Osteoblast (primary cell): Measurements from ENCODE around the gene ADARB1. TPM values are rescaled to one million over a fixed set of nuclear protein-coding genes. Genes with fewer than 3 reads are reported as not detected.

Experiments
- DNase-seq: peaks from one replicate; pipeline ENCODE4 v3.0.0; 2011; ENCODE audit warnings: low spot score, mixed read lengths; ENCODE audit not compliant: insufficient read length; ENCODE audit errors: missing footprints
- H2AFZ ChIP-seq: 2 replicates; pipeline ENCODE4 v1.6.0; 2011; ENCODE audit warnings: mild to moderate bottlenecking, low read length
- H3K27ac ChIP-seq: 2 replicates; pipeline ENCODE4 v1.5.1; 2011; ENCODE audit warnings: mild to moderate bottlenecking, low read depth, low read length, moderate library complexity
- H3K27me3 ChIP-seq: 2 replicates; pipeline ENCODE4 v1.6.0; 2012; ENCODE audit warnings: mild to moderate bottlenecking, control low read depth, inconsistent platforms, low read length, moderate library complexity; ENCODE audit not compliant: insufficient read depth
- H3K36me3 ChIP-seq: 2 replicates; pipeline ENCODE4 v1.5.1; 2011; ENCODE audit warnings: mild to moderate bottlenecking, low read length, control low read depth, moderate library complexity; ENCODE audit not compliant: insufficient read depth
- H3K4me1 ChIP-seq: 2 replicates; pipeline ENCODE4 v1.5.1; 2011; ENCODE audit warnings: mild to moderate bottlenecking, low read length, control low read depth, moderate library complexity; ENCODE audit not compliant: insufficient read depth
- H3K4me2 ChIP-seq: 2 replicates; pipeline ENCODE4 v1.6.0; 2011; ENCODE audit warnings: mild to moderate bottlenecking, low read length; ENCODE audit not compliant: insufficient read depth
- H3K4me3 ChIP-seq: fragments of 200-600 bp; sonication (generic); 3 replicates; pipeline ENCODE4 v1.5.1; 2012; ENCODE audit warnings: mild to moderate bottlenecking, low read length, inconsistent platforms; ENCODE audit not compliant: insufficient read depth
- H3K79me2 ChIP-seq: 2 replicates; pipeline ENCODE4 v1.6.0; 2012; ENCODE audit warnings: mild to moderate bottlenecking, low read length, control low read depth, inconsistent platforms; ENCODE audit not compliant: insufficient read depth
- H3K9me3 ChIP-seq: 2 replicates; pipeline ENCODE4 v1.5.1; 2011; ENCODE audit warnings: low read depth, low read length, control low read depth
- H4K20me1 ChIP-seq: 2 replicates; pipeline ENCODE4 v1.6.0; 2012; ENCODE audit warnings: mild to moderate bottlenecking, low read length, control low read depth; ENCODE audit not compliant: insufficient read depth
- CTCF ChIP-seq: IDR thresholded peaks from 2 replicates; pipeline ENCODE4 v1.5.1; 2011; ENCODE audit warnings: mild to moderate bottlenecking, low read depth, low read length, moderate library complexity; ENCODE audit errors: extremely low read depth
- total RNA-seq: library from RNA; depleted of rRNA; stranded (reverse); fragments of >200 nt; gene quantifications from 2 replicates; pipeline ENCODE4 v1.2.3, GENCODE V29; 2012

The ADARB1 gene
- total RNA-seq, 1 donor, result 19.5 TPM

- Histone ChIP-seq H3K27me3 (no peaks in the 10 kb centered on the region), H4K20me1 (no peaks in the 10 kb centered on the region), H3K4me1 (no peaks in the 10 kb centered on the region), H3K4me2 (no peak overlapping the region), H2AFZ (no peak overlapping the region), H3K27ac (no peak overlapping the region), H3K36me3 (peaks cover 15% of the 10 kb centered on the region), H3K9me3 (no peaks in the 10 kb centered on the region), H3K4me3 (no peak overlapping the region), H3K79me2 (no peaks in the 10 kb centered on the region)
- peak; percentile 45 for DNase-seq
- no peak for TF ChIP-seq CTCF
Measured at GRCh38 chr21:45178070-45178608, 103.8 kb downstream of the ADARB1 start.

- no peaks in the 10 kb centered on the region for H3K79me2 ChIP-seq
- no peaks in the 10 kb centered on the region for H4K20me1 ChIP-seq
- no peak overlapping the region for H3K27ac ChIP-seq
- no peaks in the 10 kb centered on the region for H3K4me1 ChIP-seq
- TF ChIP-seq CTCF, result no peak
- peaks cover 15% of the 10 kb centered on the region for H3K36me3 ChIP-seq
- H2AFZ ChIP-seq, result no peak overlapping the region
- no peaks in the 10 kb centered on the region for H3K9me3 ChIP-seq
- no peak overlapping the region for H3K4me2 ChIP-seq
- DNase-seq, result peak; percentile 10
- H3K4me3 ChIP-seq, result no peak overlapping the region
- no peaks in the 10 kb centered on the region for H3K27me3 ChIP-seq
Measured at GRCh38 chr21:45178971-45179370, 104.6 kb downstream of the ADARB1 start.

- Histone ChIP-seq H3K27me3 (no peaks in the 10 kb centered on the region), H3K4me2 (no peak overlapping the region), H3K9me3 (no peaks in the 10 kb centered on the region), H3K36me3 (peaks cover 15% of the 10 kb centered on the region), H3K79me2 (no peaks in the 10 kb centered on the region), H3K4me3 (no peak overlapping the region), H4K20me1 (no peaks in the 10 kb centered on the region), H3K27ac (no peak overlapping the region), H3K4me1 (no peaks in the 10 kb centered on the region), H2AFZ (no peak overlapping the region)
- no peak for TF ChIP-seq CTCF
- no peak for DNase-seq
Measured at GRCh38 chr21:45179568-45180245, 105.3 kb downstream of the ADARB1 start.

GRCh38 chr21:45180246-45180599 is 105.8 kb downstream of the ADARB1 start:
- peak; percentile 54 for DNase-seq
- no peaks in the 10 kb centered on the region for H3K27me3 ChIP-seq
- H3K4me2 ChIP-seq, result no peak overlapping the region
- no peak for TF ChIP-seq CTCF
- no peak overlapping the region for H2AFZ ChIP-seq
- no peaks in the 10 kb centered on the region for H3K9me3 ChIP-seq
- H4K20me1 ChIP-seq, result no peaks in the 10 kb centered on the region
- peaks cover 19% of the 10 kb centered on the region for H3K36me3 ChIP-seq
- no peak overlapping the region for H3K27ac ChIP-seq
- H3K79me2 ChIP-seq, result no peaks in the 10 kb centered on the region
- no peak overlapping the region for H3K4me3 ChIP-seq
- no peaks in the 10 kb centered on the region for H3K4me1 ChIP-seq
